ENCODE data around the gene KRT72. TPM values are rescaled to one million over a fixed set of nuclear protein-coding genes. Genes with fewer than 3 reads are reported as not detected.

Gene KRT72
- total RNA-seq, 2 experiments from 2014 or later = 0.17 TPM; not detected in 1

DNA sequence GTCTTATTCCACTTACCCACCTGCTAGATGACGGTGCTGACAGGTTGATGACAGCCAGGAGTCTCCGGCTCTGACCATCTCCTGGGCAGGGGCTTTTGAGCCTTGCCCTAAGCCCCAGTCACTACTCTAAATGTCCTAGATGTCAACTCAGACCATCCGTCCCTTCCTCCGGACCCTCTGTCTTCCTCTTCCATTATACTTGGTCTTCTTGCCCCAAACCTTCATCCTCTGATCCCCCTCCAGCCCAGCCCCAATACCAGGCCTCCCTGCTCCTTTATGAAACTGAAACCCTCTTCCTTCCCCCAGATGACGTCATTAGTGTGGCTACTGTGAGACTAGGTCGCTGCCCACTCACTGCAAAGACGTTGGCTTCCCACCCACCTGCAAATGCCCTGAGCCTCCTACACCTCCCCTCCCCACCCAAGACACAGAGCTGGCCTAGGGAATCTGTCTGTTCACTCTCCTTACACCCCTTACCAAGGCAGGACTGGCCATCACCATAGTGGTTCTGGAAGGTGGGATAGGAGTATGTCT, 58.4 kb downstream of the KRT72 start:
- Mint-ChIP-seq H3K4me3 (no peak overlapping the region), H3K27ac (no peak overlapping the region), H3K4me1 (ENCODE audit: low read depth) (no peaks in the 10 kb centered on the region), H3K9me3 (no peaks in the 10 kb centered on the region), H3K27me3 (no peaks in the 10 kb centered on the region), H3K36me3 (no peaks in the 10 kb centered on the region)
- DNase-seq = no peak
- CTCF ChIA-PET = no interaction called here
- POLR2A ChIA-PET = no interaction called here
- intact Hi-C loops (cut with micrococcal nuclease) = no loop called here

DNA sequence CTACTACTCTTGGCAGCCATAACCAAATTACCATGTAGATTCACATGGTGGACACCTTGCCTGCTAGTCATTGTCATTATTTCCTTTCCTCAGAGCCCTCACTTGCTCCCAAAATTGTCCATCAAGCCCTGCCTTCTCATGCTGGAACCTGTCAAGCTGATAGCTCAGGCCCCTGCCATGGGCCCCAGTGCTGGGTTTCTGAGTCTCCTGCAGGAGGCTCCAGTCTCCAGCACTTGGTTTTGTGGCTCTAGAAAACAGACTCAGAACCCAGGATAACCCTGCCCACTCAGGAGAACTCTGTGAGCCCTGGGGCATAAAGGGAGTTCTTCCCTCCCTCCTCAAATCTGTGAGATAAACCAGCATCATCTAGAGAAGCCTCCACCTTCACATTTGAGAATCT, 59.1 kb downstream of the KRT72 start:
- Mint-ChIP-seq H3K36me3 (no peaks in the 10 kb centered on the region), H3K27ac (no peak overlapping the region), H3K9me3 (no peaks in the 10 kb centered on the region), H3K4me3 (no peak overlapping the region), H3K4me1 (ENCODE audit: low read depth) (no peaks in the 10 kb centered on the region), H3K27me3 (no peaks in the 10 kb centered on the region)
- DNase-seq = no peak
- ChIA-PET POLR2A (no interaction called here), CTCF (no interaction called here)
- intact Hi-C loops (cut with micrococcal nuclease) = no loop called here

DNA sequence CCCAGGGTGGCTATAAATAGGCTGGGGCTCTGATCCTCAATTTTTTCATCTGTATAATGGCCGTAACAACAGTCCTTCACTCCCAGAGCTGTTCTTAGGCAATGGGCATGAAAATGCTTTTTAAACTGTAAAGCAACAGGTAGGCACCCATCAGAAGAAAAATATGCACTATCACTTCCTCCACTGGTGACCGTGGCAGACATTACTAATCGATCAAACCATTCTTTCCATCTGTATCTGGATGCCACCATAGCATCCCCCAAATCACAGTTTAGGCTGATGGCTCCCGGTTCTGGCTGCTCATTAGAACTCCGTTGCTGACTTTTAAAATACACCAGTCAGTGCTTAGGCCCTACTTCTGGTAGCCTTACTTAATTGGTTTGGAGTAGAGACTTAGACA, 59.6 kb downstream of the KRT72 start:
- DNase-seq = no peak
- POLR2A ChIA-PET = no interaction called here
- no peaks in the 10 kb centered on the region for H3K27me3 Mint-ChIP-seq
- no peaks in the 10 kb centered on the region for H3K4me1 Mint-ChIP-seq (ENCODE audit: low read depth)
- H3K27ac Mint-ChIP-seq = no peak overlapping the region
- H3K4me3 Mint-ChIP-seq = no peak overlapping the region
- H3K9me3 Mint-ChIP-seq = no peaks in the 10 kb centered on the region
- intact Hi-C loops (cut with micrococcal nuclease) = no loop called here
- CTCF ChIA-PET = no interaction called here
- H3K36me3 Mint-ChIP-seq = no peaks in the 10 kb centered on the region

DNA sequence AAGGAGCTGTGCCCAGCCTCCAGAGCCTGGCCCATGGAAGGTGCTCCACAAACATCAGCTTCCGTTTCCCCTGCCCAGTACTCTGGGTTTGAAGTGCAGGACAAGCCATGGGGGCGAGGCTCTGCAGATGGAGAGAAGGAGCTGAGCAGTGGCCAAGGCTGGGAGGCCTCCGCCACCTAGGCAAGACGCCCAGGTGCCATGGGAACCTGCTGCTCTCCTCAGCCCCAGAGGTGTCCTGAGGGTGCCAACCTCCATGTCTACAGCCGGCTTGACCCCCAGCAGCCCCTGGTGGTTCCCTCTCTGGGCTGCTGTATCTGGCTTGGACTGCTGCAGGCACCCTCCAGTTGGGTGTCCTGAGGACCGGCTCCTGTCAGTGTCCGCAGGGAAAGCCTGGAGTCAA, 60.7 kb downstream of the KRT72 start:
- Mint-ChIP-seq H3K27me3 (no peaks in the 10 kb centered on the region), H3K36me3 (no peaks in the 10 kb centered on the region), H3K4me1 (ENCODE audit: low read depth) (no peaks in the 10 kb centered on the region), H3K9me3 (no peaks in the 10 kb centered on the region), H3K27ac (no peak overlapping the region), H3K4me3 (no peak overlapping the region)
- no peak for DNase-seq
- intact Hi-C loops (cut with micrococcal nuclease) = no loop called here
- ChIA-PET POLR2A (no interaction called here), CTCF (no interaction called here)

DNA sequence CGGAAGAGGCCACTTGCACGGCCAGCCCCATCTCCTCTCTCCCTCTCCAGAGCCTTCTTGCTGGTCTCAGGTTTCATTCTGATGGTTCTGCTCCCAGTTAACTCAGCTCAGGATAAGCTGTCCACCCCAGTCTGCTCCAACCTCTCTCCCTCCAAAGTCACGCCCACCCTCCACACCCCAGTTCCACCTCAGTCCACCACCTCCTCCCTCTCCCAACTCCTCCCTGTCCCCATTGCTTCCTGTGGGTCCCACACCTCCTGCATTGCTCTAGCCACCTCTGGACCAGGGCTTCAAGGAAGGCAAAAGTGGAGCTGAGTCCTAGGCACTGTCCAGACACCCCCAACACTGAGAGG, 61.5 kb downstream of the KRT72 start:
- Mint-ChIP-seq H3K9me3 (no peaks in the 10 kb centered on the region), H3K4me3 (no peak overlapping the region), H3K4me1 (ENCODE audit: low read depth) (no peaks in the 10 kb centered on the region), H3K27me3 (no peaks in the 10 kb centered on the region), H3K27ac (no peak overlapping the region), H3K36me3 (no peaks in the 10 kb centered on the region)
- CTCF ChIA-PET = no interaction called here
- intact Hi-C loops (cut with micrococcal nuclease) = no loop called here
- DNase-seq = no peak
- POLR2A ChIA-PET = no interaction called here

DNA sequence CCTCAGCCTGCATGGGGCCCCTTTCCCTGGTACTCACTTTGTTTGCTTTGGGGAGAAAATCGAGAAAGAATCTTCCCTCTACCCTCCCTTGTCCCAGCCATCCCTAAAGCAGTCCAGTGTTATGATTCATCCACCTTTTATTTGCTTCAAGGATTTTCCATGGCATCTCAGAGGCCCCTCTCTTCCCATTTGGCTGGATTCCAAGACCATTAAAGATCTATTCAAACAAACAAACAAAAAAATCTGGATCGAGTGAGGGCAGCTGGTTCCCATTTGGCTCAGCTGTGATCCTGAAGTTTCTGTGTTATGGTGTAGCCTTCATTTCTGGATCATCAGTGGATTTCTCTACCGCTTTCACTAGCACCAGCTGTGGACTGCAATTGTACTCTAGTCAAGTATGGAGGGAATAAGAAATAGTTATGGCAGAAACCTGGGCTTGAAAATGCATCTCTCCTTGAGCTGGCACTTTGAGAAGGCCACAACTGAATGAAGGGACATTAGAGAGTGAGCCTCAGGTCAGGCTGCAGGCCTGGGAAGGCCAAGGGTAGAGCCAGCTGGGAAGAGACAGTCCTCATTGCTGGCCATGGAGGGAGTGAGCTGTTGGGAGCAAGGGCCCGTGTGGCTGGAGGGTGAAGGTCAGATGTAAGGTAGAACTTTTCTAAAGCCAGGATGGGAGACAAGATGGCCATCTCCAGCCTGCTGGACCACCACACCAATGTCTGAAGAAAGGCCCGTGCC, 62.0 kb downstream of the KRT72 start:
- Mint-ChIP-seq H3K36me3 (no peaks in the 10 kb centered on the region), H3K27me3 (no peaks in the 10 kb centered on the region), H3K27ac (no peak overlapping the region), H3K9me3 (no peaks in the 10 kb centered on the region), H3K4me1 (ENCODE audit: low read depth) (no peaks in the 10 kb centered on the region), H3K4me3 (no peak overlapping the region)
- intact Hi-C loops (cut with micrococcal nuclease) = no loop called here
- DNase-seq = no peak
- ChIA-PET POLR2A (no interaction called here), CTCF (no interaction called here)

DNA sequence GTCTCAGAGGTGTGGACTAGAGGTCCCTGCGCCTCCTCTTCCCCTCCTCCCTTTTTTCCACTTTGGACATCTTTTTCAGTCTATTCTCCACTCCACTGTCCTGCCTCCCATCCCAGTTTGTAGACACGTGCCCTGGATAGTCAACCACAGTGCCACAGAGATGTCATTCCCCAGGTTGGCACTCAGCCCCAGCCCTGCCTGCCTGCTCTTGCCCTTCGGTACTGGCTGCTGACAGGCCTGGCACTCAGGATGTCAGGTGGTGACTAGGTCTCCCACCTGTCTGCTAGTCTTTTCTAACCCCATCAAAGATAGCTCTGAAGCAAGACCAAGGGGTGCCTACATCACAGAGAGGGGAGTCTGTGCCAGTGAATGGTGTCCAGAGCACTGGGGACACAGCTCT, 64.2 kb downstream of the KRT72 start:
- no peaks in the 10 kb centered on the region for H3K36me3 Mint-ChIP-seq
- no peak overlapping the region for H3K4me3 Mint-ChIP-seq
- no peak overlapping the region for H3K27ac Mint-ChIP-seq
- ChIA-PET CTCF (interaction anchor here (1.3 kb wide), 1 partner anchor 258 kb away, joined by 3 read pairs; no protein-coding TSS in a partner anchor), POLR2A (no interaction called here)
- no peaks in the 10 kb centered on the region for H3K9me3 Mint-ChIP-seq
- intact Hi-C loops (cut with micrococcal nuclease) = no loop called here
- DNase-seq = no peak
- H3K27me3 Mint-ChIP-seq = no peaks in the 10 kb centered on the region
- H3K4me1 Mint-ChIP-seq (ENCODE audit: low read depth) = no peaks in the 10 kb centered on the region

Other genes with a start within 250 kb of the KRT72 start
- gene KRT85, start 234.0 kb downstream of the KRT72 start, total RNA-seq = not detected
- gene KRT84, start 215.8 kb downstream of the KRT72 start, total RNA-seq = not detected
- gene KRT82, start 195.1 kb downstream of the KRT72 start, total RNA-seq = not detected
- not detected for gene KRT75, start 167.1 kb downstream of the KRT72 start, total RNA-seq
- not detected for gene KRT6B, start 149.3 kb downstream of the KRT72 start, total RNA-seq
- gene KRT6C, start 127.7 kb downstream of the KRT72 start, total RNA-seq = not detected
- gene KRT6A, start 108.2 kb downstream of the KRT72 start, total RNA-seq = not detected
- gene KRT5, start 81.1 kb downstream of the KRT72 start, total RNA-seq = not detected
- gene KRT71, start 48.3 kb downstream of the KRT72 start, total RNA-seq = not detected
- gene KRT74, start 27.6 kb downstream of the KRT72 start, total RNA-seq = not detected
- gene KRT73, start 17.1 kb upstream of the KRT72 start, total RNA-seq = under 1 TPM in 1 of 2 experiments, not detected in 1; 0.19 TPM
- gene KRT2, start 50.7 kb upstream of the KRT72 start, total RNA-seq = not detected
- not detected for gene KRT1, start 78.9 kb upstream of the KRT72 start, total RNA-seq
- not detected for gene KRT77, start 102.1 kb upstream of the KRT72 start, total RNA-seq
- not detected for gene KRT76, start 175.9 kb upstream of the KRT72 start, total RNA-seq
- gene KRT3, start 194.7 kb upstream of the KRT72 start, total RNA-seq = not detected
- gene KRT4, start 212.7 kb upstream of the KRT72 start, total RNA-seq = not detected
- not detected for gene KRT79, start 232.8 kb upstream of the KRT72 start, total RNA-seq
- gene KRT78, start 247.5 kb upstream of the KRT72 start, total RNA-seq = not detected

Data from activated CD4-positive, alpha-beta memory T cell treated with anti-CD3 and anti-CD28 coated beads for 36 hours (primary cell).